B cell (primary cell): ENCODE measurements around the gene FMC1.

Experiments used
- CTCF ChIP-seq: fragments of 200-600 bp; IDR thresholded peaks from one replicate; pipeline ENCODE4 v1.8.0; 2022; ENCODE audit warnings: antibody characterized with exemption, mild to moderate bottlenecking
- EZH2 ChIP-seq: IDR thresholded peaks from 2 replicates; pipeline ENCODE4 v1.6.1; 2012; ENCODE audit warnings: borderline replicate concordance, low read depth, mild to moderate bottlenecking, moderate library complexity, low read length; ENCODE audit not compliant: insufficient read depth, poor library complexity, severe bottlenecking

DNA sequence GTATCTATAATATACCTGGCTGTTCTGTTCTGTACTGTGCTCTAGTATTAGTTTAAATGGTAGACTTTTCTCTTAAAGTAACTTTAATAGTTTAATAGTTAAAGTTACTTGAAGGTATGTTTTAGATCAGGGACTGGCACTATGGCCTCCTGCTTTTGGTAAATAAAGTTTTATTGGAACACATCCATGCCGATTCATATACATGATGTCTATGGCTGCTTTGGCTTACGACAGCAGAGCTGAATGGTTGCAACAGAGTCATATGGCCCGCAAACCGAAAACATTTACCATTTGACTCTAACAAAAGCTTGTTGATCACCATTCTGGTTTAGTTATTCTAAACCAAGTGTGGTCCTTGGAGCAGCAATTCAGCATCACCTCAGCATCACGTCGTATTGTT lies 25.3 kb downstream of the FMC1 start:
- TF ChIP-seq CTCF, result no peak
- TF ChIP-seq EZH2, result no peak
